Mesodermal cell (in vitro differentiated cells): ENCODE results near the gene OR52I2.

Experiments used
- H3K27ac ChIP-seq: 2 replicates; pipeline ENCODE4 v1.7.0; 2013; ENCODE audit warnings: mild to moderate bottlenecking, low read depth, low read length, moderate library complexity; ENCODE audit not compliant: severe bottlenecking
- H3K36me3 ChIP-seq: 2 replicates; pipeline ENCODE4 v1.7.1; 2013; ENCODE audit warnings: mild to moderate bottlenecking, low read length, moderate library complexity; ENCODE audit not compliant: control insufficient read depth, insufficient read depth
- H3K4me1 ChIP-seq: one replicate; pipeline ENCODE4 v1.7.1; 2013; ENCODE audit warnings: mild to moderate bottlenecking, low read length; ENCODE audit not compliant: insufficient read depth, control insufficient read depth, poor library complexity, severe bottlenecking
- H3K4me3 ChIP-seq: 2 replicates; pipeline ENCODE4 v1.7.0; 2013; ENCODE audit warnings: low read length, control low read depth, mild to moderate bottlenecking; ENCODE audit not compliant: insufficient read depth, poor library complexity, severe bottlenecking; ENCODE audit errors: extremely low read depth
- H3K9me3 ChIP-seq: 2 replicates; pipeline ENCODE4 v1.7.1; 2013; ENCODE audit warnings: mild to moderate bottlenecking, low read length, moderate library complexity; ENCODE audit not compliant: control insufficient read depth
- WGBS, 2 experiments: methylation state at CpG; one replicate each; pipeline ENCODE4 v1.1.5; 2013; ENCODE audit warnings: missing lambda C conversion rate in 2 of 2; ENCODE audit not compliant: insufficient coverage in 2 of 2; 5-methylcytosine and 5-hydroxymethylcytosine counted together

OR52I2 gene

DNA sequence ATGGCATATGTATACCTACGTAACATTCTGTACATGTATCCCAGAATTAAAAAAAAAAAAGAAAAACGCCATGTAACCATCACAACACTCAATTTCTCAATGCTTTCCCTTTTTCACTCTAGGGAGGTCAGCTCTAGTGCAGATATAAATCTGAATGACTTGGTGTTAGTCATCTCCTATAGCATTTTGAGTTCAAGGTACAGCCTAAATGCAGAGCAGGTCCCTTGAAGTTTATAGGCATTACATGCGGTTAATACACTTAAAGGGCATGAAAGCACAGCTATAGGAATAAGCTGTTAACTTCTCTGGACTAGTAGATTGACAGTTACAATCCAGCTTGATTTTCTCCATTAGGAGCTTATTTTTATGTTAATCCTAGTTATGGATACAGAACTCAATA is 16.2 kb upstream of the OR52I2 start:
- no peak overlapping the region for H3K27ac ChIP-seq
- no CpG with 5 or more reads among the region's 3 CpGs for WGBS, 2 experiments
- H3K4me3 ChIP-seq, result no peak overlapping the region
- no peaks in the 10 kb centered on the region for H3K4me1 ChIP-seq
- peaks cover 3% of the 10 kb centered on the region for H3K9me3 ChIP-seq
- H3K36me3 ChIP-seq, result no peaks in the 10 kb centered on the region

- H3K9me3 ChIP-seq, result no peaks in the 10 kb centered on the region
Measured at GRCh38 chr11:4569075-4569474, 12.5 kb upstream of the OR52I2 start.

GRCh38 chr11:4576880-4577279 is 4.7 kb upstream of the OR52I2 start:
- H3K36me3 ChIP-seq, result no peaks in the 10 kb centered on the region
- whole genome bisulfite sequencing, 2 experiments, result 82 to 83% methylated on average over 1 to 2 of the region's 3 CpGs
- no peaks in the 10 kb centered on the region for H3K4me1 ChIP-seq
- no peak overlapping the region for H3K4me3 ChIP-seq
- H3K27ac ChIP-seq, result no peak overlapping the region
- no peaks in the 10 kb centered on the region for H3K9me3 ChIP-seq

More at GRCh38 chr11:4569075-4569474, 12.5 kb upstream of the OR52I2 start:
- no peak overlapping the region for H3K27ac ChIP-seq
- H3K4me1 ChIP-seq, result no peaks in the 10 kb centered on the region
- no peak overlapping the region for H3K4me3 ChIP-seq
- no peaks in the 10 kb centered on the region for H3K36me3 ChIP-seq
- WGBS, 2 experiments, result 77 to 92% methylated on average over 14 of the region's 18 CpGs

DNA sequence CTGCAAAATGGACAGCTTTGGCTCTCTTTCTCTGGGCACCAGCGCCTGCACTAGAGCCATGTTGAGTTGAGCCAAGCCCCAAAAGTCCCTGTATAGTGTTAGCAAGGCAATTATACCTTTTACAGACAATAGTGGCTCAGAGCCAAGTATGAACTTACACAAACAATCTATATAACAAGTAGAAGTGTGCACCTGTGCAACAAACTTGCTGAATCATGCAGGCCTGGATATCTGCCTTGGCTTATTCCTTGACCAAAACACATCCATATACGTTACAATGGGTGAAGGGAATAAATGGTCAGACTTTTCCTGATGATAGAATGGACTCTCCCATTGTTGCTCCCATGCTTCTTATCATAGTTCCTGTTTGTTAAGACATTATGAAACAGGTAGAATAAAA is 3.8 kb upstream of the OR52I2 start:
- 100% methylated on average over 1 of the region's 2 CpGs; no CpG with 5 or more reads in 1 of the 2 experiments for WGBS, 2 experiments

GRCh38 chr11:4578624-4579023 is 2.9 kb upstream of the OR52I2 start:
- WGBS, 2 experiments, result 88 to 94% methylated on average over 4 to 5 of the region's 6 CpGs
- no peaks in the 10 kb centered on the region for H3K4me1 ChIP-seq
- no peak overlapping the region for H3K27ac ChIP-seq
- no peaks in the 10 kb centered on the region for H3K36me3 ChIP-seq
- H3K9me3 ChIP-seq, result no peaks in the 10 kb centered on the region
- H3K4me3 ChIP-seq, result no peak overlapping the region

More for the DNA sequence above, 3.8 kb upstream of the OR52I2 start:
- no peaks in the 10 kb centered on the region for H3K36me3 ChIP-seq
- H3K9me3 ChIP-seq, result no peaks in the 10 kb centered on the region
- no peak overlapping the region for H3K4me3 ChIP-seq
- H3K27ac ChIP-seq, result no peak overlapping the region
- no peaks in the 10 kb centered on the region for H3K4me1 ChIP-seq

DNA sequence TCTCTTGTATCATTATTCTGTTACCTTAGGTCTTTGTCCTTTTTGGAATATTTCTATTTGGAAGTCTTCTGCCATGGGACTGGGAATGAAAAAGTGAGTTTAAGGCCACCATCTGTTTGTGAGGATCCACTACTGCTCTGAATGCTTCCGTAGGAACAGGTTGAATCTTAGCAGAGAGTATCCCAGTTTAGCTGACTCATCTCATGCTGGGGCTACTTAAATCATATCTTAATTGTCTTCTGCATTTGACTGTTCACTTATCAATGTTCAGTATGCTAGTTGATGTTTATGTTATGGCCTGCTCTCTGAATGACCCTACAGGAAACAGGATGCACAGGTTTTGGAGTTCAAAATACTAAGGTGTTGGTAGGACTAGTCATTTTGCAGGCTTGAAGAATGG is 1.4 kb upstream of the OR52I2 start:
- H3K36me3 ChIP-seq, result no peaks in the 10 kb centered on the region

DNA sequence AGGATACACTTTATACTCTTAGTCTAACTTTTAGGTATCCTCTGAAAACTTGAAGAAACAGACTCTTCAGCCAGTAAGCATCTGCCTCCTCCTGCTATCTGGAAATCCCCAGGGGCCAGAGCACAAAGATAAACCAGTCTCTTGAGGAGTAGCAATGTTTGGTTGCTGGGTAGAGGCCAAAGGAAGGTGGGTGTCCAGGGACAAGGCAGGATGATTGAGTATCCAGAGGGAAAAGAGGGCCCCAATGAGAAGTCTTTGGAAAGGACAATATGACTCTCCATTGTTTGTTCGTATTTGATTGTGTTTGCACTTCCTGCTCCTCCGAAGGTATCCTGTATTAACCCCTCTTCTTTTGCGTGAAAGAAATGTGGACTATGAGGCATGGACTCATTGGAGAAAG is 7.5 kb downstream of the OR52I2 start:
- no peak overlapping the region for H3K27ac ChIP-seq
- no peaks in the 10 kb centered on the region for H3K9me3 ChIP-seq
- no peak overlapping the region for H3K4me3 ChIP-seq
- no peaks in the 10 kb centered on the region for H3K36me3 ChIP-seq
- no peaks in the 10 kb centered on the region for H3K4me1 ChIP-seq
- WGBS, 2 experiments, result 80% methylated on average over 1 of the region's 3 CpGs; no CpG with 5 or more reads in 1 of the 2 experiments

More for the DNA sequence above, 1.4 kb upstream of the OR52I2 start:
- Histone ChIP-seq H3K9me3 (no peaks in the 10 kb centered on the region), H3K4me3 (no peak overlapping the region), H3K4me1 (no peaks in the 10 kb centered on the region), H3K27ac (no peak overlapping the region)
- 100% methylated on average over 1 of the region's 1 CpG; no CpG with 5 or more reads in 1 of the 2 experiments for WGBS, 2 experiments

GRCh38 chr11:4593739-4594138 is 12.2 kb downstream of the OR52I2 start, which contains the start of gene OR52I1:
Gene OR52I1, plus strand, starts transcription at chr11:4594039. Its CDS starts 0 bp downstream, at chr11:4594039.
- no peak within 1 kb of the TSS for H3K4me3 ChIP-seq
- H3K9me3 ChIP-seq, result no peaks in the 10 kb centered on the region
- no CpG with 5 or more reads among the region's 1 CpG for WGBS, 2 experiments
- no peaks in the 10 kb centered on the region for H3K4me1 ChIP-seq
- no peak within 1 kb of the TSS for H3K27ac ChIP-seq
- no peaks in the 10 kb centered on the region for H3K36me3 ChIP-seq

GRCh38 chr11:4605057-4605456 is 23.5 kb downstream of the OR52I2 start:
- Histone ChIP-seq H3K27ac (no peak overlapping the region), H3K9me3 (no peaks in the 10 kb centered on the region), H3K36me3 (peaks cover 8% of the 10 kb centered on the region), H3K4me3 (no peak overlapping the region), H3K4me1 (no peaks in the 10 kb centered on the region)
- WGBS, 2 experiments, result 89 to 95% methylated on average over 4 of the region's 4 CpGs

- Histone ChIP-seq H3K4me3 (no peak overlapping the region), H3K9me3 (no peaks in the 10 kb centered on the region), H3K27ac (no peak overlapping the region), H3K4me1 (no peaks in the 10 kb centered on the region), H3K36me3 (peaks cover under 1% of the 10 kb centered on the region)
- 80 to 100% methylated on average over 1 of the region's 1 CpG for WGBS, 2 experiments
Measured at GRCh38 chr11:4606231-4607015, 24.9 kb downstream of the OR52I2 start.

DNA sequence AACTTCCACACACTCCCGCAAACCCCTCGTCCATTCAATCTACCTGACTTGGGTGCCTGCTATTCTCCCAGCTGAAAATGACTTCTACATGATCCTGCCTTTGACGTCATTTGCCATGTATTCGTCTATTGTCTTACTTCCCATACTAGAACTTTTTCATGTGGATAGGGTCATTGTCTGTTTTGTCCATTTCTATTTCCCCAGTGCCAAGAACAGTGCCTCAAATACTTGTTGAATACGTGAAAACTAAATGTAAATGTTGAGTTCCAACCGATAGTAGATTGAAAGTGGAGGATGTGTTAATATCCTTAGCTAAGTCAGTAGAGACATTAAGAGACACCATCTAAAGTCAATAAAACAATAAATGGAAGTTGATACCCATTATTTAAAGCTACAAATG is 25.6 kb downstream of the OR52I2 start:
- H3K9me3 ChIP-seq, result no peaks in the 10 kb centered on the region
- peak overlapping the region; percentile 58 for H3K4me3 ChIP-seq
- H3K27ac ChIP-seq, result no peak overlapping the region
- 76 to 93% methylated on average over 3 to 4 of the region's 6 CpGs for WGBS, 2 experiments
- H3K36me3 ChIP-seq, result no peaks in the 10 kb centered on the region
- H3K4me1 ChIP-seq, result no peaks in the 10 kb centered on the region
